Measurements from ENCODE around the gene SMAP1.

The SMAP1 gene

GRCh38 chr6:70903665-70904452, 236.2 kb downstream of the SMAP1 start:
- no peak for DNase-seq

- no peak for DNase-seq
Observed at GRCh38 chr6:70905742-70906141, 238.1 kb downstream of the SMAP1 start.

Measured in NCI-H82 (cell line).